A549 treated with CORT108297 at 1 μM for 4 hours (cell line): ENCODE data around the gene OTUD5. TPM values are rescaled to one million over a fixed set of nuclear protein-coding genes. Genes with fewer than 3 reads are reported as not detected.

ENCODE experiments used
- total RNA-seq: library from RNA; stranded (reverse); fragments of 200-300 nt; extraction: Qiagen RNA extraction; gene quantifications from 5 replicates; pipeline ENCODE4 v1.2.3, GENCODE V29; 2022

OTUD5 gene
- 60.0 to 65.8 TPM (median 64.1 TPM) in 5 replicates for total RNA-seq

DNA sequence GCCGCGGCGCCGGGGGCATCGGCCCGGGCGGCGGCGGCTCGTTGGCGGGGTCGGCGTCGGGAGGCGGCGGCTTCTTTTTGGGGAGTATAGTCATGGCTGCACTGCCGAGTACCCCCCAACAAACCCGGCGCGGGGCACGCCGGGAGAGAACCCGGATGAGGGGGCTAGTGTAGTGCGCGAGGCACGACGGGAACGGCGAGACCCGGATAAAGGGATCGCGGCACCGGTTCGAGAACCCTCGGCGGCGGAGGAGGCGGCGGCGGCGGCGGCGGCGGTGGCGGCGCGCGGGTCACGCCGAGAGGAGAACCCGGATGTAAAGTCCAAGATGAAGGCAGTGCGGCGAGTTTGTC, at the start of gene OTUD5:
OTUD5 (minus strand) TSS at position 131 of the 350 bp plus-strand sequence; CDS start at position 94, 37 bp downstream.

DNA sequence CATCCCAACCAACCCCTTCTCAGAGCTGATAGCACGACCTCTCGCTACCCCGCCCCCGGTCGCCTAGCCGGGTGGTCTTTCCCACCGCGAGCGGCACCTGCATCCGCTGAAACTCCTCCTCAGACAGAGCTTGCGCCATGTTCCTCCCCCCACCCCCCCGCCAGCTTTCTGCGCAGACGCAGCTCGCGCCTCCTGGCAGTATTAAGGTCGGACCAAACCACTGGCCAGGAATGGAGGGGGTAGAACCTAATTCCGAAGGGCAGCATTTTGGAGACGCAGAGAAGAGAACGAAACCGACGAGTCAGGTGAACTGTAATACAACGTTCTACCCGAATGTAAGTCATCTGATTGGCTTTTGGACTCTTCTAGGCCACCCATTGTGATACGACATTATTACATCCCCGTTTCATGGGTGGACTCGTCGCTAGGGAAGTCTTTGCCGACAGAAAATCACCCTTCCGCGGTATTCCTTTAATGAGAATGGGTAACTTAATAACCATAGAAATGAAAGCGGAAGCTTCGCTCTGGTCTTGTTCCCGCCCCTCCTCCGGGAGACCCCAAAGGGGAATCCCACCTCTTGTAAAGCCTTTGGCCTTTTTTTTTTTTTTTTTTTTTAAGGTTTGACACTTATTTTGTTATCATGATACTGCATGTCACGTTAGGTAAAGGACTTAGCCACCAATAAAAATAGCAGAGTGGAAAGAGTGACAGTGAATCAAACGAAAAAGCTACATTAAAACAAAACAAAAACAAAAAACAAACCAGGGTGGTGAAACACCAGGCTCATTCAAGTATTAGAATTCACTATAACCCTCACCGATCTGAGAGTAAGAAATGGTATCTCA, 44.9 kb upstream of the OTUD5 start, which contains the start of gene GRIPAP1:
GRIPAP1 (minus strand) TSS at position 174 of the 845 bp plus-strand sequence; CDS start at position 139, 35 bp downstream.

DNA sequence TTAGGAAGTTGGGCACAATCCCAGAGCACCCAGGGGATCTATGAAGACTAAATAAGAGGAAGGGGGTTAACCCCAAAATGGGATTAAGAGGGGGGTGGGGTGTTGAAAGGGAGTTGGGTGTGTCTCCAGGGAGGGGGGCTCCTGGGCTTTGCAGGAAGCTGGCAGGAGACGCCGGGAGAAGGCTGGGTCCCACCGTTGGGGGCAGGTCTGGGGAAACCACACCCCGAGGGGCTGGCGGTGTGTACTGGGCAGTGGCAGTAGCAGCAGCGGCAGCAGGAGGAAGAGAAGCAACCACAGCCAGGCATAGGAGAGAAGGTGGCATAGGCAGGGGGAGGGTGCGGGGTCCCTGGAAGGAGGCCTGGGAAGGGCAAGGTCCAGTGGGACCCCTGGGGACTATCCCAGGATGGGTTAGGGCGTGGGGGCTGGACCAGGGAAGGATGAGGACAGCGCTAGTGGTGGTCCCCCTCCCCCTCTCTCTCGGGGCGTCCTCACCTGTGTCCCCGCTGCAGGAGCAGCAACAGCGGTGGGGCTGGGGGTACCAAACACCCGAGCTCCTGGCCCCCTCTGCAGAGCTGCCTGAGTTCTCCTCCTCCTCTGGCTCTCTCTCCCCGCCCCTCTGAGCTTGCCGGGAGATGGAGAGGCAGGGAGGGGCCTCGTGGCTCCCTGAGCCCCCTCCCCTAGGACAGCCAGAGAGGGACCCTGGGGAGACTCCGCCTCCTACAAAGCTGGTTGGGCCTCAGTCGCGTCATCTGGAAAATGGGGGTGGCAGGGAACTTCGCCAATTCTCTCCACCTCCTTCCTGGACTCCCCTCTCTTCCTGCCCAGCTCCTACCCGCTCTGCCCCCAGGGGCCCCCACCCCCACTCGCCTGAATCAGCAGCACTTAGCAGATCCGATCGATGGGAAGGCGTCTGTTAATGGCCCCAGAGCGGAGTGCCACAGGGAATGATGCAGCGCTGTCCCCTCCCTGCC, 14.1 kb upstream of the OTUD5 start, which contains the start of gene KCND1:
KCND1 (minus strand) TSS at position 596 of the 971 bp plus-strand sequence. CDS start 1,573 bp downstream, outside the sequence.

GRCh38 chrX:48918643-48919340, 38.6 kb downstream of the OTUD5 start, which contains the start of gene PIM2:
Gene PIM2, minus strand, starts transcription at chrX:48919024. Its CDS starts 190 bp downstream, at chrX:48918834.

DNA sequence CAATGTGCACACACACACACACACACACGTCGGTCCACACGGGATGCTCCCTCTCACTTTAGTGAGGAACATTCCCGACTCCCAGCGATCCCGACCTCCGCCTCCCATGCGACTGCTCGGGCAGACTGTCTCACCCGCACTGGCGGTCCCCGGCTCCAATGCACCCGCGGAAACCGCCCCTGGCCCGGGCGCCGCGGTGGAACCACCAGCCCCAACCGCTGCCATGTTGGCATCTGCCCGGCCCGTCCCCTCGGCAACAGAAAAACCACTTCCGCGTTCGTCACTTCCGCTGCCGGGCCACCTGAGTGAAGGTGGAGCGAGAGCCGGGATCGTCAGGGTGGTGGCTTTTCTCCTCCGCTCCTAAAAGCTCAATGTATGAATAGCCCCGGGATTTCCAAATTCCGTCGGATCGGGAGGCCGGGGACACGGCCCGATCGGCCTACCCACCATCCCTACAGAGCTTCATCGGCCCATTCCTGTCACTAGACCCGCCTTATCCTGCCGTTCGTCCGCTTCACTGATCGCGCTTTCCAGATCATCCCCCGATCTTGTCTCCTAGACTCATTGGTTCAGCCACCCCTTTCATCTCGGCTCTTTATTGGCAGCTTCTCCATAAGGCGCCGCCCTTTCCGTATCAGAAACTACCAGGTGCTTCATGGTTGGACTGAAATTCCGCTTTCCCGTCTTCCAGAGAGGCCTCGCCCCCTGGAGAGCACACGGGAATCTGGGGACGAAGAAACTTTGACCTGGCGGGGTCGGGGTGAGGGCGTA, 45.8 kb downstream of the OTUD5 start, which contains the start of gene SLC35A2:
SLC35A2 (minus strand) TSS at position 235 of the 771 bp plus-strand sequence; CDS start at position 225, 10 bp downstream.

DNA sequence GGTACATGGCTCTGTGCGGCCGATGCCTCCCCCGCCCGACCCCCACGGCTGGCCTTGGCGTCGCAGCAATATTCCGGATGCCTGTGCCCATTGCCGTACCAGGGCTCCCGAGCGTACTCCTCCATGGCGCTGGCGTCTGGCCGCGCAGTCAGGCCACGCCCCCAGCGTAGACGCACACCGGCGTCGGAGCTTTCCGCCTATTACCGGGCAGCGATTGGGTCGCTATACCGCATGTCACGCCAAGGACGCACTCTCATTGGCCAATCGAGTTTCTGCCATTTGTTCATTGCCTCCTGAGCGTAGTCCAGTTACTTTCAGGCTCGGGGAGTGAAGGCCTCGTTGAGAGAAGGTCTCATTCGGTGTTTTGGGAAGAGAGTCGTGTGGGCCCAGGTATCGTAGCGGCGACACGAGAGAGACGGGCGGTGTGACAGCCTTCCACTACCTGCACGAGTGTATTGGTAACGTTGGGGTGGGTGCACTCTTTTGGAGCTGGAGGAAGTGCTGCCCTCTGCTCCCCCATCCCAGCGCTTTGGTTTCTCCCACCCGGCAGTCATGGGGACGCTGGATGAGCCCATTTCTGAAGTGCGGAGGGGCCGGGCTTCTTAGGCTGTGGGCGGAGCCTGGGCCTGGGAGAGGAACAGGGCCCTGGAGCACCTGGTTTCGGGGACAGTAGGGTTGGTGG, 59.6 kb downstream of the OTUD5 start, which contains the start of the genes PQBP1 and TIMM17B:
PQBP1 (plus strand) TSS at position 306 of the 682 bp plus-strand sequence. CDS start 580 bp downstream, outside the sequence.
TIMM17B (minus strand) TSS at position 144 of the 682 bp plus-strand sequence; CDS start at position 125, 19 bp downstream.

Other genes with a start within 250 kb of the OTUD5 start
- not detected in 5 replicates for gene GLOD5, start 195.9 kb downstream of the OTUD5 start, total RNA-seq
- gene GATA1, start 171.0 kb downstream of the OTUD5 start, total RNA-seq: not detected in 5 replicates
- 23.3 to 33.1 TPM (median 28.3 TPM) in 5 replicates for gene HDAC6, start 155.5 kb downstream of the OTUD5 start, total RNA-seq
- 0.09 to 0.18 TPM (median 0.12 TPM) in 4 of 5 replicates, not detected in the other for gene ERAS, start 131.1 kb downstream of the OTUD5 start, total RNA-seq
- 17.4 to 54.0 TPM (median 47.3 TPM) in 5 replicates for gene PCSK1N, start 122.0 kb downstream of the OTUD5 start, total RNA-seq
- gene TIMM17B, start 59.8 kb downstream of the OTUD5 start, total RNA-seq: 92.5 to 116 TPM (median 108 TPM) in 5 replicates
- 91.3 to 118 TPM (median 100.0 TPM) in 5 replicates for gene PQBP1, start 59.7 kb downstream of the OTUD5 start, total RNA-seq
- gene SLC35A2, start 46.0 kb downstream of the OTUD5 start, total RNA-seq: 53.3 to 73.9 TPM (median 72.1 TPM) in 5 replicates
- 10.0 to 10.8 TPM (median 10.1 TPM) in 5 replicates for gene PIM2, start 38.6 kb downstream of the OTUD5 start, total RNA-seq
- gene KCND1, start 14.2 kb upstream of the OTUD5 start, total RNA-seq: 0.98 to 1.4 TPM (median 1.3 TPM) in 5 replicates
- 18.1 to 23.3 TPM (median 21.3 TPM) in 5 replicates for gene GRIPAP1, start 44.7 kb upstream of the OTUD5 start, total RNA-seq
- gene TFE3, start 85.8 kb upstream of the OTUD5 start, total RNA-seq: 46.9 to 59.1 TPM (median 58.1 TPM) in 5 replicates
- 2.4 to 4.2 TPM (median 3.7 TPM) in 5 replicates for gene CCDC120, start 101.4 kb upstream of the OTUD5 start, total RNA-seq
- gene PRAF2, start 116.4 kb upstream of the OTUD5 start, total RNA-seq: 38.2 to 45.7 TPM (median 43.2 TPM) in 5 replicates
- gene WDR45, start 122.3 kb upstream of the OTUD5 start, total RNA-seq: 46.8 to 62.3 TPM (median 60.5 TPM) in 5 replicates
- gene GPKOW, start 166.1 kb upstream of the OTUD5 start, total RNA-seq: 22.4 to 27.3 TPM (median 25.1 TPM) in 5 replicates
- gene MAGIX, start 205.2 kb upstream of the OTUD5 start, total RNA-seq: 1.7 to 4.5 TPM (median 3.3 TPM) in 5 replicates
- 328 to 441 TPM (median 436 TPM) in 5 replicates for gene PLP2, start 214.3 kb upstream of the OTUD5 start, total RNA-seq
- gene PRICKLE3, start 228.8 kb upstream of the OTUD5 start, total RNA-seq: 15.1 to 22.0 TPM (median 20.1 TPM) in 5 replicates
- gene SYP, start 242.6 kb upstream of the OTUD5 start, total RNA-seq: 2.6 to 3.5 TPM (median 2.7 TPM) in 5 replicates